ENCODE data around the gene EIF1. TPM values are rescaled to one million over a fixed set of nuclear protein-coding genes. Genes with fewer than 3 reads are reported as not detected.

EIF1 gene
- total RNA-seq, 1 experiment from 2014 or later = 651 TPM

- TF ChIP-seq CTCF (conservative IDR thresholded peaks at IDR 0.05) = no peak
- Histone ChIP-seq H3T11ph (ENCODE audit: low read length) (no peak overlapping the region), H3K9me3 (ENCODE audit: control insufficient read depth, low read depth, low read length) (no peaks in the 10 kb centered on the region), H3K23me2 (ENCODE audit: insufficient read length, low read depth, low read length, poor library complexity, severe bottlenecking) (no peaks in the 10 kb centered on the region), H3K14ac (ENCODE audit: insufficient read depth, low read length) (no peak overlapping the region), H3K27me3 (ENCODE audit: insufficient read depth, low read length) (no peaks in the 10 kb centered on the region; the same call in 1 of the 2 replicates), H2BK15ac (ENCODE audit: low read depth, low read length) (no peak overlapping the region), H3K27ac (ENCODE audit: insufficient read length, low read depth, low read length) (no peak overlapping the region), H3K56ac (ENCODE audit: insufficient read length, low read depth, low read length) (no peak overlapping the region), H4K5ac (ENCODE audit: insufficient read length, low read depth, low read length) (no peak overlapping the region), H3K9ac (ENCODE audit: extremely low read depth, insufficient read length, low read length) (no peak overlapping the region), H3K4ac (ENCODE audit: low read depth, low read length) (no peak overlapping the region), H3K79me1 (ENCODE audit: insufficient read depth, low read depth, low read length, poor library complexity, severe bottlenecking) (no peaks in the 10 kb centered on the region), H3K18ac (ENCODE audit: insufficient read length, low read depth, low read length) (no peak overlapping the region), H4K20me1 (ENCODE audit: control insufficient read depth, insufficient read depth, insufficient read length) (no peaks in the 10 kb centered on the region), H2BK12ac (ENCODE audit: insufficient read length, low read depth, low read length) (no peak overlapping the region), H3K79me2 (ENCODE audit: insufficient read depth, low read length) (no peaks in the 10 kb centered on the region), H2AFZ (ENCODE audit: low read length) (no peak overlapping the region), H3K4me1 (ENCODE audit: insufficient read depth, low read length) (no peaks in the 10 kb centered on the region), H2BK5ac (ENCODE audit: insufficient read length, low read length) (no peak overlapping the region), H3K4me2 (ENCODE audit: insufficient read depth, insufficient read length, low read length) (no peak overlapping the region), H2AK5ac (ENCODE audit: insufficient read length, low read length) (no peak overlapping the region), H3K23ac (ENCODE audit: insufficient read length, low read depth, low read length) (no peak overlapping the region), H4K91ac (ENCODE audit: insufficient read length, low read depth, low read length) (no peak overlapping the region), H2BK120ac (ENCODE audit: low read depth, low read length, poor library complexity, severe bottlenecking) (no peak overlapping the region), H4K8ac (replicated peaks; ENCODE audit: insufficient read length, low read depth, low read length) (no peak overlapping the region), H2BK20ac (ENCODE audit: low read depth, low read length, poor library complexity, severe bottlenecking) (no peak overlapping the region)
- Mint-ChIP-seq H3K27me3 (ENCODE audit: low read depth) (peaks cover 13% of the 10 kb centered on the region), H3K9me3 (no peaks in the 10 kb centered on the region), H3K27ac (no peak overlapping the region), H3K4me1 (peaks cover 10 to 26% of the 10 kb centered on the region in 2 experiments), H3K4me3 (no peak overlapping the region), H3K36me3 (ENCODE audit: insufficient read depth in 1 of 3, low read depth in 3 of 3) (no peaks in the 10 kb centered on the region)
- DNase-seq = no peak
- no CpG with 5 or more reads among the region's 9 CpGs for WGBS (ENCODE audit: extremely low coverage, insufficient read length, low lambda C conversion rate)
These were observed 53.0 kb downstream of the EIF1 start for GRCh38 chr17:41741709-41742108.

Other genes starting within 250 kb of the EIF1 start
- not detected in 2 replicates for gene KRT38, start 247.9 kb upstream of the EIF1 start, total RNA-seq (2021)
- gene KRT32, start 221.5 kb upstream of the EIF1 start, total RNA-seq (2021) = not detected in 2 replicates
- not detected in 2 replicates for gene KRT35, start 207.7 kb upstream of the EIF1 start, total RNA-seq (2021)
- gene KRT36, start 199.0 kb upstream of the EIF1 start, total RNA-seq (2021) = not detected in 2 replicates
- not detected in 2 replicates for gene KRT13, start 183.3 kb upstream of the EIF1 start, total RNA-seq (2021)
- gene KRT15, start 170.0 kb upstream of the EIF1 start, total RNA-seq (2021) = 0.35 and 0.87 TPM in 2 replicates
- 134 and 143 TPM in 2 replicates for gene KRT19, start 160.6 kb upstream of the EIF1 start, total RNA-seq (2021)
- not detected in 2 replicates for gene KRT9, start 116.8 kb upstream of the EIF1 start, total RNA-seq (2021)
- gene KRT14, start 102.0 kb upstream of the EIF1 start, total RNA-seq (2021) = not detected in 2 replicates
- not detected in 2 replicates for gene KRT16, start 76.1 kb upstream of the EIF1 start, total RNA-seq (2021)
- 1.1 and 1.5 TPM in 2 replicates for gene KRT17, start 64.3 kb upstream of the EIF1 start, total RNA-seq (2021)
- gene GAST, start 23.4 kb downstream of the EIF1 start, total RNA-seq (2021) = not detected in 2 replicates
- gene HAP1, start 45.8 kb downstream of the EIF1 start, total RNA-seq (2021) = 2.2 and 2.5 TPM in 2 replicates
- gene JUP, start 97.8 kb downstream of the EIF1 start, total RNA-seq (2021) = 87.9 and 90.1 TPM in 2 replicates
- 22.9 and 24.0 TPM in 2 replicates for gene P3H4, start 123.1 kb downstream of the EIF1 start, total RNA-seq (2021)
- gene FKBP10, start 124.1 kb downstream of the EIF1 start, total RNA-seq (2021) = 166 TPM in 2 replicates
- 66.2 and 76.1 TPM in 2 replicates for gene NT5C3B, start 147.3 kb downstream of the EIF1 start, total RNA-seq (2021)
- 0.22 and 0.46 TPM in 2 replicates for gene KLHL10, start 148.9 kb downstream of the EIF1 start, total RNA-seq (2021)
- gene KLHL11, start 176.5 kb downstream of the EIF1 start, total RNA-seq (2021) = 16.8 and 17.0 TPM in 2 replicates
- 279 and 289 TPM in 2 replicates for gene ACLY, start 230.1 kb downstream of the EIF1 start, total RNA-seq (2021)
- 1.3 and 2.1 TPM in 2 replicates for gene ODAD4, start 241.7 kb downstream of the EIF1 start, total RNA-seq (2021)